GM12892 (cell line): ENCODE data around the gene TMEM131.

Source experiments
- POLR2A ChIP-seq: IDR thresholded peaks from 2 replicates; pipeline ENCODE4 v1.6.1; 2011; ENCODE audit warnings: low read depth, low read length, control low read depth
- POLR2AphosphoS5 ChIP-seq: IDR thresholded peaks from 2 replicates; pipeline ENCODE4 v1.6.1; 2011; ENCODE audit warnings: low read depth, low read length, control low read depth

DNA sequence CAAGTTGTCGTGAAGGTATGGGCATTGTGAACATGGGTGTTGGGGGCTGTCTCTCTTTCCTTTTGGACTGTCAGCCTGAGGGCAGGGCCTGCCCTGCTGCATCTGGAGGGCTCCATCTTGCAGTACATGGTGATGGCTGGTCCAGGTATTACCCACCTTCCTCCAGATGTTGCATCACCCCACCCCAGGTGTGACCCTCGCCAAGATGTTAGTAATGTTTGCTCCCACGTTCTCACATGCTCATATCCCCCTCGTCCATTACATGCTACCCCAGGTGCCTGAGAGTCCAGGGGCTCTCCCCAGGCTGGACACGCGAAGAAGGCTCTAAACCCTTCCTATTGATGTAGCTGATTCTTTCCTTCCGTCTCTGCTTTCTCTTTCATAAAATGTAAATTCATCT is 268.5 kb downstream of the TMEM131 start:
- no peak for TF ChIP-seq POLR2AphosphoS5
- no peak for TF ChIP-seq POLR2A
